HEK293 (cell line): Measurements from ENCODE around the gene HMX1.

Source experiments
- MZF1 ChIP-seq: fragments of 450-650 bp; formaldehyde crosslinking; IDR thresholded peaks from 2 replicates; pipeline ENCODE4 v1.5.1; 2017; ENCODE audit warnings: missing biosample characterization, missing genetic modification characterization, borderline replicate concordance
- ZBTB7A ChIP-seq: fragments of 450-650 bp; formaldehyde crosslinking; IDR thresholded peaks from 2 replicates; pipeline ENCODE4 v1.5.1; 2016; ENCODE audit warnings: low read depth, missing biosample characterization, missing genetic modification characterization
- ZNF248 ChIP-seq: fragments of 450-650 bp; formaldehyde crosslinking; IDR thresholded peaks from 2 replicates; pipeline ENCODE4 v1.5.1; 2017; ENCODE audit warnings: missing biosample characterization, missing genetic modification characterization
- ZNF548 ChIP-seq: fragments of 450-650 bp; formaldehyde crosslinking; IDR thresholded peaks from 2 replicates; pipeline ENCODE4 v1.5.1; 2016; ENCODE audit warnings: missing biosample characterization, missing genetic modification characterization
- TF ChIP-seq, protein P1 (sequence below): fragments of 450-650 bp; formaldehyde crosslinking; IDR thresholded peaks from 2 replicates; pipeline ENCODE4 v1.5.1; 2016; ENCODE audit warnings: missing biosample characterization, missing genetic modification characterization
- TF ChIP-seq, protein P2 (sequence below): fragments of 450-650 bp; formaldehyde crosslinking; IDR thresholded peaks from 2 replicates; pipeline ENCODE4 v1.5.1; 2016; ENCODE audit warnings: missing biosample characterization, missing genetic modification characterization

GRCh38 chr4:8829584-8829983 is 42.1 kb downstream of the HMX1 start:
- TF ChIP-seq, protein P1, sequence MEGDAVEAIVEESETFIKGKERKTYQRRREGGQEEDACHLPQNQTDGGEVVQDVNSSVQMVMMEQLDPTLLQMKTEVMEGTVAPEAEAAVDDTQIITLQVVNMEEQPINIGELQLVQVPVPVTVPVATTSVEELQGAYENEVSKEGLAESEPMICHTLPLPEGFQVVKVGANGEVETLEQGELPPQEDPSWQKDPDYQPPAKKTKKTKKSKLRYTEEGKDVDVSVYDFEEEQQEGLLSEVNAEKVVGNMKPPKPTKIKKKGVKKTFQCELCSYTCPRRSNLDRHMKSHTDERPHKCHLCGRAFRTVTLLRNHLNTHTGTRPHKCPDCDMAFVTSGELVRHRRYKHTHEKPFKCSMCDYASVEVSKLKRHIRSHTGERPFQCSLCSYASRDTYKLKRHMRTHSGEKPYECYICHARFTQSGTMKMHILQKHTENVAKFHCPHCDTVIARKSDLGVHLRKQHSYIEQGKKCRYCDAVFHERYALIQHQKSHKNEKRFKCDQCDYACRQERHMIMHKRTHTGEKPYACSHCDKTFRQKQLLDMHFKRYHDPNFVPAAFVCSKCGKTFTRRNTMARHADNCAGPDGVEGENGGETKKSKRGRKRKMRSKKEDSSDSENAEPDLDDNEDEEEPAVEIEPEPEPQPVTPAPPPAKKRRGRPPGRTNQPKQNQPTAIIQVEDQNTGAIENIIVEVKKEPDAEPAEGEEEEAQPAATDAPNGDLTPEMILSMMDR (tag by site-specific recombination): no peak
- no peak for TF ChIP-seq MZF1 (tag by site-specific recombination)
- TF ChIP-seq ZBTB7A (tag by site-specific recombination): no peak
- TF ChIP-seq, protein P2, sequence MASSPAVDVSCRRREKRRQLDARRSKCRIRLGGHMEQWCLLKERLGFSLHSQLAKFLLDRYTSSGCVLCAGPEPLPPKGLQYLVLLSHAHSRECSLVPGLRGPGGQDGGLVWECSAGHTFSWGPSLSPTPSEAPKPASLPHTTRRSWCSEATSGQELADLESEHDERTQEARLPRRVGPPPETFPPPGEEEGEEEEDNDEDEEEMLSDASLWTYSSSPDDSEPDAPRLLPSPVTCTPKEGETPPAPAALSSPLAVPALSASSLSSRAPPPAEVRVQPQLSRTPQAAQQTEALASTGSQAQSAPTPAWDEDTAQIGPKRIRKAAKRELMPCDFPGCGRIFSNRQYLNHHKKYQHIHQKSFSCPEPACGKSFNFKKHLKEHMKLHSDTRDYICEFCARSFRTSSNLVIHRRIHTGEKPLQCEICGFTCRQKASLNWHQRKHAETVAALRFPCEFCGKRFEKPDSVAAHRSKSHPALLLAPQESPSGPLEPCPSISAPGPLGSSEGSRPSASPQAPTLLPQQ (tag by site-specific recombination): no peak
- no peak for TF ChIP-seq ZNF548
- TF ChIP-seq ZNF248 (tag by site-specific recombination): no peak
